Measurements from ENCODE around the gene SERTAD2.

GRCh38 chr2:64685430-64685829, 31.7 kb upstream of the SERTAD2 start:
- TF ChIP-seq CTCF (IDR thresholded peaks at IDR 0.05; ENCODE audit: low read depth, low read length) (no peak), POLR2A (IDR thresholded peaks at IDR 0.05; ENCODE audit: extremely low read depth, insufficient read length) (no peak), MYC (IDR thresholded peaks at IDR 0.05; ENCODE audit: low read depth, low read length) (no peak)
- TF ChIP-seq, protein P1, sequence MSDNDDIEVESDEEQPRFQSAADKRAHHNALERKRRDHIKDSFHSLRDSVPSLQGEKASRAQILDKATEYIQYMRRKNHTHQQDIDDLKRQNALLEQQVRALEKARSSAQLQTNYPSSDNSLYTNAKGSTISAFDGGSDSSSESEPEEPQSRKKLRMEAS (IDR thresholded peaks at IDR 0.05; ENCODE audit: low read depth, low read length), result no peak
